Esophagus squamous epithelium (tissue), 5 donors: ENCODE measurements around the gene AMPH. TPM values are rescaled to one million over a fixed set of nuclear protein-coding genes. Genes with fewer than 3 reads are reported as not detected.

Experiments used
- DNase-seq: peaks from one replicate; lab custom pipeline; 2025; lab: John Stamatoyannopoulos, UW
- H3K27ac ChIP-seq, 4 donors: fragments of 200-600 bp; sonication (generic); one replicate each; pipeline ENCODE4 v1.5.1; 2016 to 2019; ENCODE audit warnings: mild to moderate bottlenecking in 1 of 4
- H3K27me3 ChIP-seq, 4 donors: fragments of 200-600 bp; sonication (generic); 1 replicate in 3 of 4; 2 replicates in 1 of 4; pipeline versions ENCODE4 v1.5.1 to v1.6.0; 2017 to 2021; ENCODE audit warnings: antibody characterized with exemption in 1 of 4
- H3K36me3 ChIP-seq, 3 donors: fragments of 200-600 bp; sonication (generic); one replicate each; pipeline ENCODE4 v1.5.1; 2016 to 2019
- H3K4me1 ChIP-seq, 3 donors: fragments of 200-600 bp; sonication (generic); one replicate each; pipeline ENCODE4 v1.5.1; 2017 to 2019
- H3K4me3 ChIP-seq, 4 donors: fragments of 200-600 bp; sonication (generic); 1 replicate in 3 of 4; 2 replicates in 1 of 4; pipeline ENCODE4 v1.5.1; 2016 to 2019; ENCODE audit warnings: mild to moderate bottlenecking in 2 of 4, moderate library complexity in 1 of 4
- H3K9me3 ChIP-seq, 3 donors: fragments of 200-600 bp; sonication (generic); one replicate each; pipeline ENCODE4 v1.5.1; 2016 to 2019
- CTCF ChIP-seq, 6 experiments: fragments of 450-650 bp in 4 of 6; fragments of 200-600 bp in 2 of 6; sonication (generic) in 2 of 6; IDR thresholded peaks; one replicate each; pipeline ENCODE4 v1.5.1; 2016 to 2019; ENCODE audit warnings: antibody characterized with exemption in 6 of 6, mild to moderate bottlenecking in 4 of 6, moderate library complexity in 4 of 6
- POLR2A ChIP-seq, 4 donors: fragments of 450-650 bp; IDR thresholded peaks; one replicate each; pipeline ENCODE4 v1.6.1; 2017; ENCODE audit warnings: antibody characterized with exemption in 4 of 4, mild to moderate bottlenecking in 4 of 4, moderate library complexity in 3 of 4
- WGBS, 2 donors: methylation state at CpG; one replicate each; pipeline ENCODE4 v1.1.5; 2018; 5-methylcytosine and 5-hydroxymethylcytosine counted together
- intact Hi-C: fragments of 100-400 bp; cut with DNase I; formaldehyde crosslinking; loops from one replicate; pipeline ENCODE4 v1.15.0; 2022
- total RNA-seq, 4 donors: library from RNA; depleted of rRNA; stranded (reverse); fragments of >200 nt; gene quantifications; one replicate each; pipeline ENCODE4 v1.1.0, GENCODE V29; 2016
- donor health status: DM: yes; HTN: yes; CAD: no.

Gene AMPH
- total RNA-seq, 4 donors from 2014 or later = 0.18 to 2.3 (median 1.7) TPM; not detected in 1

DNA sequence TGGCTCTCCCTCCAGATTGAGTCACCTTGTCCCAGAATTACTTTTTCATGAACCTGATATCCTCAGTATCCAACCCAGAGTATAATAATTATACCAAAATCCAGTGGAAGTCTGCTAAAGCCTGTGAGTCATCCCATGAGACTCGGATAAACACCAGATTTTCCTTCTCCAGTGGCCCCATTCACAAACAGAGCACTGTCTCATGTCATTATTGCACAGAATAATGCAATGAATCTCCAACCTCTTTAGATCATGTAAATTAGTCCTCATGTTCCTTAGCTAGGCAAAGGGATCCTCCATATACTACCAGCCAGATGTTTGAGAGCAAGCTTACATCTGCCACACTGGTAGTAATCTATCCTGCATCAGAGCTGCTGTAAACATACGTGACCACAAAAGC is 89.0 kb downstream of the AMPH start:
- TF ChIP-seq POLR2A (IDR thresholded peaks at IDR 0.05) (no peak), CTCF (IDR thresholded peaks at IDR 0.05) (no peak)
- H3K36me3 ChIP-seq = no peaks in the 10 kb centered on the region
- DNase-seq = no peak
- H3K4me3 ChIP-seq = no peak overlapping the region
- no peaks in the 10 kb centered on the region for H3K27me3 ChIP-seq
- WGBS, 2 donors = 53 to 60% methylated on average over 2 of the region's 2 CpGs
- H3K27ac ChIP-seq = no peak overlapping the region
- no peaks in the 10 kb centered on the region for H3K4me1 ChIP-seq
- intact Hi-C loops = no loop called here
- H3K9me3 ChIP-seq = no peaks in the 10 kb centered on the region

DNA sequence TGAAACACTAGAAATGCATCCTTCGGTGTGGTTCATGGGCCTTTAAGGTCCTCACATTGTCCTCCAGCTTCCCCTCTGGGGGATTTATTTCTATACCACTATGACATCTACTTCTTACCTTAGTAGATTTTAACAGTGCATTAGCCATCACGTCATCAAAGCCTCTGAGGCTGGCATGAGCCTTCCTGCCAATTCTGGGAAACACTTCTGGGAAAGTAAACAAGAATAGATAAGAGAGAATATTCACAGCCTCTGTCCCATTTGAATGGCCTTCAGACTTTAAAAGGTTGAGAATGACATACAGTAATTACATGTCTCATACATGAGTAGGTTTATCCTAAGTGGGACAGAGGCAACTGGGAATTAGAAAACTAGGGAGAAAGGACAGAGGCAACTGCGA is 89.7 kb downstream of the AMPH start:
- intact Hi-C loops = no loop called here
- no peak for TF ChIP-seq POLR2A (IDR thresholded peaks at IDR 0.05)
- WGBS, 2 donors = 50 to 72% methylated on average over 3 of the region's 3 CpGs

GRCh38 chr7:38539477-38540081 is 91.6 kb downstream of the AMPH start:
- 52 to 73% methylated on average over 2 of the region's 2 CpGs for WGBS, 2 donors
- DNase-seq = no peak
- intact Hi-C loops = no loop called here
- Histone ChIP-seq H3K4me1 (no peaks in the 10 kb centered on the region), H3K27ac (no peak overlapping the region), H3K36me3 (no peaks in the 10 kb centered on the region), H3K27me3 (no peaks in the 10 kb centered on the region), H3K4me3 (no peak overlapping the region), H3K9me3 (no peaks in the 10 kb centered on the region)
- TF ChIP-seq CTCF (IDR thresholded peaks at IDR 0.05) (no peak), POLR2A (IDR thresholded peaks at IDR 0.05) (no peak)

More for the DNA sequence above, 89.7 kb downstream of the AMPH start:
- Histone ChIP-seq H3K27me3 (no peaks in the 10 kb centered on the region), H3K9me3 (no peaks in the 10 kb centered on the region), H3K36me3 (no peaks in the 10 kb centered on the region), H3K4me1 (no peaks in the 10 kb centered on the region), H3K4me3 (no peak overlapping the region), H3K27ac (no peak overlapping the region)
- DNase-seq = no peak

- WGBS, 2 donors = 55 to 63% methylated on average over 2 of the region's 2 CpGs
- no peaks in the 10 kb centered on the region for H3K36me3 ChIP-seq
- intact Hi-C loops = no loop called here
- H3K4me3 ChIP-seq = no peak overlapping the region
- H3K9me3 ChIP-seq = no peaks in the 10 kb centered on the region
- H3K4me1 ChIP-seq = no peaks in the 10 kb centered on the region
- H3K27me3 ChIP-seq = no peaks in the 10 kb centered on the region
- no peak overlapping the region for H3K27ac ChIP-seq
- DNase-seq = no peak
- no peak for TF ChIP-seq CTCF (IDR thresholded peaks at IDR 0.05)
- TF ChIP-seq POLR2A (IDR thresholded peaks at IDR 0.05) = no peak
These were observed 96.1 kb downstream of the AMPH start for GRCh38 chr7:38535073-38535472.

- TF ChIP-seq CTCF (IDR thresholded peaks at IDR 0.05) (no peak), POLR2A (IDR thresholded peaks at IDR 0.05) (no peak)
- DNase-seq = no peak
- Histone ChIP-seq H3K4me3 (no peak overlapping the region), H3K4me1 (no peaks in the 10 kb centered on the region), H3K36me3 (no peaks in the 10 kb centered on the region), H3K27ac (no peak overlapping the region), H3K27me3 (no peaks in the 10 kb centered on the region), H3K9me3 (no peaks in the 10 kb centered on the region)
- intact Hi-C loops = no loop called here
- 60 to 88% methylated on average over 1 of the region's 1 CpG for WGBS, 2 donors
These were observed 105.3 kb downstream of the AMPH start for GRCh38 chr7:38525857-38526256.

DNA sequence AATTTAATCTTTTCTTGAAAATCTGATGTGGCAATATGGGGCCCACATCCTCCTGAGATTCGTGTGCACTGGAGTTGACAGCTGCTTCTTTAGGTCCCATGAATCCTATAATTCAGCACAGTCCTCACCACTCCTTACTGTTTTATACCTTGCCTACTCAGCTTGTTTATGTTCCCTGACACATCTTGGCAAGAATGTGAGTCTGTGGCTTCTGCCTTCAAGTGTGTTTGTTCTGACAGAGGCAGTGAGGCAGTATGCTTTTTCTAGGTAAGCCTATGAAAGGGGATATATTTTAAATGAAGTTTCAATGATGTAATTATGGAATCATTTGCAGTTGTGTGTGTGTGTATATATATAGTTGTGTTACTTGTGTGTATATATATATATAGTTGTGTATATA is 106.4 kb downstream of the AMPH start:
- intact Hi-C loops = no loop called here
- TF ChIP-seq CTCF (IDR thresholded peaks at IDR 0.05) = no peak
- no peak for TF ChIP-seq POLR2A (IDR thresholded peaks at IDR 0.05)
- 41 to 58% methylated on average over 1 of the region's 1 CpG for WGBS, 2 donors
- Histone ChIP-seq H3K4me3 (no peak overlapping the region), H3K36me3 (no peaks in the 10 kb centered on the region), H3K4me1 (no peaks in the 10 kb centered on the region), H3K27me3 (no peaks in the 10 kb centered on the region), H3K9me3 (no peaks in the 10 kb centered on the region), H3K27ac (no peak overlapping the region)
- no peak for DNase-seq
